Spleen (tissue), 11 donors: Measurements from ENCODE around the gene TMEM132D. TPM values are rescaled to one million over a fixed set of nuclear protein-coding genes. Genes with fewer than 3 reads are reported as not detected.

ENCODE experiments used
- DNase-seq: peaks from one replicate; pipeline ENCODE4 v3.0.0-alpha.2; 2020
- H3K27ac ChIP-seq, 8 donors: fragments of 200-600 bp; sonication (generic) in 7 of 8; 1 replicate in 4 of 8; 2 replicates in 4 of 8; pipeline versions ENCODE4 v1.5.0 to v1.8.0; 2016 to 2021; ENCODE audit warnings: inconsistent platforms in 4 of 8, mild to moderate bottlenecking in 4 of 8, moderate library complexity in 1 of 8
- H3K27me3 ChIP-seq, 7 donors: fragments of 200-600 bp; sonication (generic) in 6 of 7; replicated peaks in 1 of 7; 1 replicate in 4 of 7; 2 replicates in 3 of 7; pipeline versions ENCODE4 v1.5.0 to v1.8.0; 2016 to 2021; ENCODE audit warnings: inconsistent platforms in 3 of 7, mild to moderate bottlenecking in 1 of 7
- H3K36me3 ChIP-seq, 6 donors: fragments of 200-600 bp; sonication (generic) in 5 of 6; 1 replicate in 4 of 6; 2 replicates in 2 of 6; pipeline versions ENCODE4 v1.5.0 to v1.8.0; 2016 to 2021; ENCODE audit warnings: inconsistent platforms in 2 of 6
- H3K4me1 ChIP-seq, 6 donors: fragments of 200-600 bp; sonication (generic) in 5 of 6; 1 replicate in 3 of 6; 2 replicates in 3 of 6; pipeline versions ENCODE4 v1.5.0 to v1.8.0; 2016 to 2021; ENCODE audit warnings: inconsistent platforms in 3 of 6
- H3K4me3 ChIP-seq, 8 donors: fragments of 200-600 bp; sonication (generic) in 7 of 8; 1 replicate in 4 of 8; 2 replicates in 4 of 8; pipeline versions ENCODE4 v1.5.0 to v1.8.0; 2016 to 2021; ENCODE audit warnings: inconsistent platforms in 4 of 8, mild to moderate bottlenecking in 4 of 8, moderate library complexity in 2 of 8
- H3K9me3 ChIP-seq, 8 donors: fragments of 200-600 bp; sonication (generic) in 7 of 8; 1 replicate in 4 of 8; 2 replicates in 4 of 8; pipeline versions ENCODE4 v1.5.0 to v1.8.0; 2016 to 2021; ENCODE audit warnings: inconsistent platforms in 4 of 8
- CTCF ChIP-seq, 11 experiments: fragments of 200-600 bp in 7 of 11; fragments of 450-650 bp in 4 of 11; sonication (generic) in 4 of 11; IDR thresholded peaks in 8 of 11; conservative IDR thresholded peaks in 3 of 11; 1 replicate in 7 of 11; 2 replicates in 4 of 11; pipeline versions ENCODE4 v1.4.0 to v1.8.0; 2016 to 2021; ENCODE audit warnings: antibody characterized with exemption in 11 of 11, inconsistent platforms in 4 of 11, mild to moderate bottlenecking in 1 of 11
- POLR2A ChIP-seq, 3 donors: fragments of 450-650 bp; IDR thresholded peaks; one replicate each; pipeline ENCODE4 v1.5.1; 2017; ENCODE audit warnings: antibody characterized with exemption in 3 of 3, mild to moderate bottlenecking in 1 of 3
- POLR2AphosphoS5 ChIP-seq, 3 donors: sonication (generic); formaldehyde crosslinking; IDR thresholded peaks; one replicate each; pipeline ENCODE4 v1.5.1; 2017; ENCODE audit warnings: antibody characterized with exemption in 3 of 3
- WGBS, 5 donors: extraction: QIAGEN DNeasy Blood & Tissue Kit in 3 of 5; methylation state at CpG; one replicate each; pipeline versions ENCODE4 v1.1.5 to v1.1.7; 2013 to 2018; 5-methylcytosine and 5-hydroxymethylcytosine counted together
- intact Hi-C: fragments of 100-400 bp; cut with DNase I; formaldehyde crosslinking; loops from one replicate; pipeline ENCODE4 v1.15.0; 2023; ENCODE audit warnings: low total_unique reads
- polyA plus RNA-seq, 3 donors: library from polyadenylated mRNA; stranded (reverse); fragments of 200-250 nt; gene quantifications; one replicate each; pipeline ENCODE4 v1.2.1, GENCODE V29; 2013
- total RNA-seq, 7 donors: library from RNA; depleted of rRNA in 3 of 7; stranded (reverse); fragments of >200 nt in 3 of 7; fragmentation: NEBNext Ultra II Directional in 4 of 7; extraction: Animal tissue kit (Norgen Biotek cat#: 25700) in 4 of 7; gene quantifications; one replicate each; pipeline versions ENCODE4 v1.1.0 to v1.2.1, GENCODE V29; 2016 to 2021
- donor health status: healthy with polysubstance abuse.
- donor health status: DM: no; HTN: no; CAD: no; lungs with moderate emphysema.
- donor health status: DM: no; HTN: no; CAD: no.
- donor health status: Bipolar disorder and iron deficiency.
- donor health status: healthy.
- donor health status: DM: no; HTN: no; CAD: no.
- donor health status: DM: yes; HTN: yes; CAD: no.

Gene TMEM132D
- total and polyA plus RNA-seq, 10 donors: 0.03 TPM; not detected in 9

GRCh38 chr12:129312048-129312447 lies 591.8 kb downstream of the TMEM132D start:
- Histone ChIP-seq H3K36me3 (no peaks in the 10 kb centered on the region), H3K4me3 (no peak overlapping the region), H3K27me3 (no peaks in the 10 kb centered on the region), H3K27ac (no peak overlapping the region), H3K4me1 (no peaks in the 10 kb centered on the region), H3K9me3 (peaks cover 0 to 33% (median 5%) of the 10 kb centered on the region in 8 donors)
- DNase-seq: no peak
- intact Hi-C loops: no loop called here
- TF ChIP-seq CTCF (IDR thresholded peaks at IDR 0.05 in 8 of 11, conservative IDR thresholded peaks at IDR 0.05 in 3 of 11) (no peak), POLR2A (IDR thresholded peaks at IDR 0.05) (no peak), POLR2AphosphoS5 (IDR thresholded peaks at IDR 0.05) (no peak)
- WGBS, 5 donors: 63 to 66% (median 64%) methylated on average over 4 of the region's 4 CpGs

- H3K4me3 ChIP-seq: no peak overlapping the region
- H3K27me3 ChIP-seq: no peaks in the 10 kb centered on the region
- intact Hi-C loops: no loop called here
- no peak overlapping the region for H3K27ac ChIP-seq
- 72 to 84% (median 74%) methylated on average over 2 of the region's 2 CpGs for whole genome bisulfite sequencing, 5 donors
- H3K4me1 ChIP-seq: no peaks in the 10 kb centered on the region
- peaks cover 0 to 28% (median 5%) of the 10 kb centered on the region in 8 donors for H3K9me3 ChIP-seq
- no peaks in the 10 kb centered on the region for H3K36me3 ChIP-seq
- DNase-seq: no peak
- no peak for TF ChIP-seq POLR2A (IDR thresholded peaks at IDR 0.05)
Observed at GRCh38 chr12:129310346-129310745, 593.5 kb downstream of the TMEM132D start.

- intact Hi-C loops: no loop called here
- peaks cover 0 to 20% (median 0%) of the 10 kb centered on the region in 8 donors for H3K9me3 ChIP-seq
- 79 to 90% (median 82%) methylated on average over 4 of the region's 4 CpGs for WGBS, 5 donors
Observed at GRCh38 chr12:129305851-129306250, 598.0 kb downstream of the TMEM132D start.

GRCh38 chr12:129304529-129304928 lies 599.3 kb downstream of the TMEM132D start:
- H3K9me3 ChIP-seq: peaks cover 0 to 26% (median 0%) of the 10 kb centered on the region in 8 donors
- no peak overlapping the region for H3K27ac ChIP-seq
- 91 to 96% (median 96%) methylated on average over 7 of the region's 7 CpGs for WGBS, 5 donors
- intact Hi-C loops: no loop called here
- no peaks in the 10 kb centered on the region for H3K36me3 ChIP-seq
- H3K4me3 ChIP-seq: no peak overlapping the region
- no peaks in the 10 kb centered on the region for H3K4me1 ChIP-seq
- DNase-seq: no peak
- no peaks in the 10 kb centered on the region for H3K27me3 ChIP-seq
- TF ChIP-seq CTCF (IDR thresholded peaks at IDR 0.05 in 8 of 11, conservative IDR thresholded peaks at IDR 0.05 in 3 of 11) (no peak), POLR2AphosphoS5 (IDR thresholded peaks at IDR 0.05) (no peak), POLR2A (IDR thresholded peaks at IDR 0.05) (no peak)

More at GRCh38 chr12:129305851-129306250, 598.0 kb downstream of the TMEM132D start:
- Histone ChIP-seq H3K4me1 (no peaks in the 10 kb centered on the region), H3K4me3 (no peak overlapping the region), H3K36me3 (no peaks in the 10 kb centered on the region), H3K27me3 (no peaks in the 10 kb centered on the region), H3K27ac (no peak overlapping the region)
- TF ChIP-seq POLR2AphosphoS5 (IDR thresholded peaks at IDR 0.05) (no peak), POLR2A (IDR thresholded peaks at IDR 0.05) (no peak), CTCF (IDR thresholded peaks at IDR 0.05 in 8 of 11, conservative IDR thresholded peaks at IDR 0.05 in 3 of 11) (no peak)
- no peak for DNase-seq

GRCh38 chr12:129300011-129300410 lies 603.8 kb downstream of the TMEM132D start:
- Histone ChIP-seq H3K27me3 (no peaks in the 10 kb centered on the region), H3K9me3 (peaks cover 0 to 46% (median 2%) of the 10 kb centered on the region in 8 donors), H3K27ac (no peak overlapping the region), H3K36me3 (no peaks in the 10 kb centered on the region), H3K4me3 (no peak overlapping the region), H3K4me1 (no peaks in the 10 kb centered on the region)
- no peak for TF ChIP-seq POLR2AphosphoS5 (IDR thresholded peaks at IDR 0.05)
- no peak for TF ChIP-seq POLR2A (IDR thresholded peaks at IDR 0.05)
- TF ChIP-seq CTCF (IDR thresholded peaks at IDR 0.05 in 8 of 11, conservative IDR thresholded peaks at IDR 0.05 in 3 of 11): no peak
- no peak for DNase-seq
- WGBS, 5 donors: 87 to 94% (median 90%) methylated on average over 8 of the region's 8 CpGs
- intact Hi-C loops: no loop called here
